Measurements from ENCODE around the gene PHOX2A. TPM values are rescaled to one million over a fixed set of nuclear protein-coding genes. Genes with fewer than 3 reads are reported as not detected.
"Not testable (repeated sequence)": the region's sequence is repeated elsewhere in the genome, so short reads cannot be mapped to it uniquely, and the experiment has no call there.

The PHOX2A gene
- total RNA-seq, 1 experiment from 2014 or later, result not detected

GRCh38 chr11:72202571-72202970 is 41.4 kb downstream of the PHOX2A start:
- Histone ChIP-seq H2AFZ (no peak overlapping the region), H3K79me2 (ENCODE audit: low read depth) (no peaks in the 10 kb centered on the region), H3K9me2 (ENCODE audit: insufficient read depth) (no peaks in the 10 kb centered on the region), H3K4me3 (no peak overlapping the region), H3K36me3 (ENCODE audit: low read depth) (no peaks in the 10 kb centered on the region), H4K20me1 (ENCODE audit: insufficient read depth) (no peaks in the 10 kb centered on the region), H3K27me3 (ENCODE audit: insufficient read depth, low read depth) (no peaks in the 10 kb centered on the region), H3K27ac (no peak overlapping the region), H3K9me3 (ENCODE audit: insufficient read depth, low read depth) (no peaks in the 10 kb centered on the region), H3K4me2 (no peak overlapping the region), H3F3A (ENCODE audit: insufficient read depth, low read depth) (peaks cover 25% of the 10 kb centered on the region), H3K4me1 (replicated peaks; ENCODE audit: insufficient read depth) (peaks cover 32% of the 10 kb centered on the region)
- POLR2A ChIA-PET (ENCODE audit: unreplicated experiment), result interaction anchor here (0.6 kb wide), 1 partner anchor 57 kb away, joined by 5 read pairs; no protein-coding TSS in a partner anchor
- DNase-seq, result no peak
- intact Hi-C loops (cut with micrococcal nuclease; ENCODE audit: unreplicated experiment), result no loop called here
- no TSS peak for BruUV-seq (replicated peaks)
- TF ChIP-seq CTCF (conservative IDR thresholded peaks at IDR 0.05) (no peak), EZH2 (IDR thresholded peaks at IDR 0.05; ENCODE audit: low read depth) (no peak)
- CTCF ChIA-PET, result no interaction called here

- intact Hi-C loops (cut with micrococcal nuclease; ENCODE audit: unreplicated experiment); H3K4me3 ChIP-seq; H3K4me2 ChIP-seq; H3K9me2 ChIP-seq (ENCODE audit: insufficient read depth); H3K9me3 ChIP-seq (ENCODE audit: insufficient read depth, low read depth); H3K27ac ChIP-seq; POLR2A ChIA-PET (ENCODE audit: unreplicated experiment); BruUV-seq (replicated peaks); DNase-seq; H4K20me1 ChIP-seq (ENCODE audit: insufficient read depth); CTCF ChIA-PET; H3K36me3 ChIP-seq (ENCODE audit: low read depth); H2AFZ ChIP-seq; H3K79me2 ChIP-seq (ENCODE audit: low read depth); H3K27me3 ChIP-seq (ENCODE audit: insufficient read depth, low read depth): not testable (repeated sequence)
- Histone ChIP-seq H3K4me1 (replicated peaks; ENCODE audit: insufficient read depth) (peaks cover 32% of the 10 kb centered on the region), H3F3A (ENCODE audit: insufficient read depth, low read depth) (peaks cover 25% of the 10 kb centered on the region)
Measured at GRCh38 chr11:72201445-72201844, 42.5 kb downstream of the PHOX2A start.

GRCh38 chr11:72195518-72196270 is 48.3 kb downstream of the PHOX2A start:
- POLR2A ChIA-PET (ENCODE audit: unreplicated experiment), result no interaction called here
- Histone ChIP-seq H3K9me2 (ENCODE audit: insufficient read depth) (peaks cover 2% of the 10 kb centered on the region; the same call in 1 of the 2 replicates), H3K4me1 (replicated peaks; ENCODE audit: insufficient read depth) (peaks cover 28% of the 10 kb centered on the region), H3F3A (ENCODE audit: insufficient read depth, low read depth) (peaks cover 6% of the 10 kb centered on the region), H2AFZ (no peak overlapping the region), H3K9me3 (ENCODE audit: insufficient read depth, low read depth) (no peaks in the 10 kb centered on the region), H3K36me3 (ENCODE audit: low read depth) (no peaks in the 10 kb centered on the region), H4K20me1 (ENCODE audit: insufficient read depth) (no peaks in the 10 kb centered on the region), H3K27ac (no peak overlapping the region), H3K4me2 (no peak overlapping the region), H3K4me3 (no peak overlapping the region), H3K79me2 (ENCODE audit: low read depth) (no peaks in the 10 kb centered on the region), H3K27me3 (ENCODE audit: insufficient read depth, low read depth) (no peaks in the 10 kb centered on the region)
- intact Hi-C loops (cut with micrococcal nuclease; ENCODE audit: unreplicated experiment), result no loop called here
- BruUV-seq (replicated peaks), result no TSS peak
- TF ChIP-seq CTCF (conservative IDR thresholded peaks at IDR 0.05) (no peak), EZH2 (IDR thresholded peaks at IDR 0.05; ENCODE audit: low read depth) (no peak)
- CTCF ChIA-PET, result no interaction called here
- DNase-seq, result no peak

All from PC-9 (cell line).